Hepatocyte (in vitro differentiated cells): ENCODE data around the gene SMKR1.

Experiments used
- EZH2 ChIP-seq: fragments of 200-600 bp; sonication (generic); IDR thresholded peaks from 2 replicates; pipeline ENCODE4 v1.6.1; 2016; ENCODE audit warnings: antibody characterized with exemption, mild to moderate bottlenecking, borderline replicate concordance
- TF ChIP-seq, protein P1 (sequence below): fragments of 200-600 bp; sonication (generic); IDR thresholded peaks from 2 replicates; pipeline ENCODE4 v1.5.1; 2016; ENCODE audit warnings: antibody characterized with exemption, mild to moderate bottlenecking; ENCODE audit not compliant: poor library complexity

GRCh38 chr7:129470411-129470810 is 31.9 kb upstream of the SMKR1 start:
- TF ChIP-seq, protein P1, sequence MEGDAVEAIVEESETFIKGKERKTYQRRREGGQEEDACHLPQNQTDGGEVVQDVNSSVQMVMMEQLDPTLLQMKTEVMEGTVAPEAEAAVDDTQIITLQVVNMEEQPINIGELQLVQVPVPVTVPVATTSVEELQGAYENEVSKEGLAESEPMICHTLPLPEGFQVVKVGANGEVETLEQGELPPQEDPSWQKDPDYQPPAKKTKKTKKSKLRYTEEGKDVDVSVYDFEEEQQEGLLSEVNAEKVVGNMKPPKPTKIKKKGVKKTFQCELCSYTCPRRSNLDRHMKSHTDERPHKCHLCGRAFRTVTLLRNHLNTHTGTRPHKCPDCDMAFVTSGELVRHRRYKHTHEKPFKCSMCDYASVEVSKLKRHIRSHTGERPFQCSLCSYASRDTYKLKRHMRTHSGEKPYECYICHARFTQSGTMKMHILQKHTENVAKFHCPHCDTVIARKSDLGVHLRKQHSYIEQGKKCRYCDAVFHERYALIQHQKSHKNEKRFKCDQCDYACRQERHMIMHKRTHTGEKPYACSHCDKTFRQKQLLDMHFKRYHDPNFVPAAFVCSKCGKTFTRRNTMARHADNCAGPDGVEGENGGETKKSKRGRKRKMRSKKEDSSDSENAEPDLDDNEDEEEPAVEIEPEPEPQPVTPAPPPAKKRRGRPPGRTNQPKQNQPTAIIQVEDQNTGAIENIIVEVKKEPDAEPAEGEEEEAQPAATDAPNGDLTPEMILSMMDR: no peak
- TF ChIP-seq EZH2: no peak
